Stimulated activated CD4-positive, alpha-beta T cell treated with anti-CD3 and anti-CD28 coated beads, TNF-alpha, amount 100 ng/mL, for 24 hours (primary cell): Measurements from ENCODE around the gene METTL1.

Source experiments
- DNase-seq, 3 experiments: peaks; one replicate each; pipeline ENCODE4 v3.0.0-alpha.2; 2020; ENCODE audit warnings: low read depth in 3 of 3

METTL1 gene

GRCh38 chr12:57754411-57755193, 17.3 kb downstream of the METTL1 start, which contains the start of gene MARCHF9:
TSS of gene MARCHF9 (plus strand) at chr12:57755103. CDS start at chr12:57755529, 426 bp downstream.
- DNase-seq: peak in 2 of 3 experiments; percentile 68 to 90

DNA sequence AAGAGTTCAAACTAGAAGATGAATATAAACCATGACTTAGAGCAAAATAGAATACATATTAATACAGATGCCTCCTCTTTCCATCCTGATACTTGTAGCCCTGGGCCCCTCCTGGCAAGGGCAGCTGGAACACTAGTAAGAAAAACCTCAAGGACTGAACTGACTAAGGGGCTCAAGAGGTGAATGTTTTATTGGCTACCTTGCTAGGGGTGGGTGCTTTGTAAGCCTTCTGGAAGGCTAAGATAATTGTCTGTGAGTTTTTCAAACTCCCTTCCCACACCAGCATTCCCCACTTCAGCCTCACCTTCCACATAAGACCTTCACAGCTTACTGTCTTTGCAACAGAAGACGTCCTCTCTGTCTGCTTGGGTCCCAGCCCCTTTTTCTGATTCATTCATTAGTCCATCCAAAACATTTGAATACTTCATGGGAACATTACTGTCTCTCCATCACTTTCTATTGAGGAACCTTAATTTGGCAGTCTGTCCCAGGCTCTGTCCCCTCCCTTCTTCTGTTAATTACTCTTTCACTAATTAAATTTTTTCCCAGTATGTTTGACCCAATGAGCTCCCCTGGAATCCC, 18.1 kb downstream of the METTL1 start:
- DNase-seq: no peak

GRCh38 chr12:57752668-57753000, 19.3 kb downstream of the METTL1 start:
- no peak for DNase-seq

GRCh38 chr12:57751788-57752667, 19.9 kb downstream of the METTL1 start, which contains the start of gene CDK4:
TSS of gene CDK4 (minus strand) at chr12:57752310. CDS start at chr12:57751717, 593 bp downstream.
- DNase-seq: peak; percentile 94 to 99 (median 97)

GRCh38 chr12:57751432-57751787, 20.5 kb downstream of the METTL1 start:
- no peak for DNase-seq

GRCh38 chr12:57750561-57751431, 21.1 kb downstream of the METTL1 start:
- DNase-seq: no peak

DNA sequence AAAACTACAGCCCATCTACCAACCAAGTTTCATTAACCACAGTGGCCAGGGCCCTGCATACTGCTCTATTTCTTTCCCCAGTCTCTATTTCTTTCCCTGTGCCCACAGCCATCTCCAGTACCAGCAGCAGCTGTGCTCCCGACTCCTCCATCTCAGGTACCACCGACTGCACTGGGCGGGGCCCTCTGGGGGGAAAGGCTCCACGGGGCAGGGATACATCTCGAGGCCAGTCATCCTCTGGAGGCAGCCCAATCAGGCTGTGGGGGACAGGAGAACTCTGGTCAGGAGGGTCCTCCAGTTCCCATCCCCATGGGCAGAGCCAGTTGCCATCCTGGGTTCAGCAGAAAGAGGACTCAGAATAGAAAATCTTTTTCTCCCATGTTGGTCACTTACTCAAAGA, 22.8 kb downstream of the METTL1 start:
- no peak for DNase-seq

- no peak for DNase-seq
Observed at GRCh38 chr12:57746025-57746424, 25.9 kb downstream of the METTL1 start.

- no peak for DNase-seq
Observed at GRCh38 chr12:57745485-57745881, 26.4 kb downstream of the METTL1 start.

GRCh38 chr12:57744777-57745484, 27.0 kb downstream of the METTL1 start, which contains the start of gene TSPAN31:
TSS of gene TSPAN31 (plus strand) at chr12:57745039. CDS start at chr12:57745155, 116 bp downstream.
- DNase-seq: peak; percentile 90 to 95 (median 92)

GRCh38 chr12:57744194-57744776, 27.6 kb downstream of the METTL1 start:
- DNase-seq: peak in 2 of 3 experiments; percentile 58 to 73

GRCh38 chr12:57743769-57744168, 28.1 kb downstream of the METTL1 start:
- no peak for DNase-seq

- peak; percentile 59 to 82 (median 62) for DNase-seq
Observed at GRCh38 chr12:57741844-57742738, 29.8 kb downstream of the METTL1 start.

- no peak for DNase-seq
Observed at GRCh38 chr12:57741413-57741789, 30.5 kb downstream of the METTL1 start.

GRCh38 chr12:57740656-57741412, 31.1 kb downstream of the METTL1 start:
- peak in 1 of 3 experiments; percentile 75 for DNase-seq

DNA sequence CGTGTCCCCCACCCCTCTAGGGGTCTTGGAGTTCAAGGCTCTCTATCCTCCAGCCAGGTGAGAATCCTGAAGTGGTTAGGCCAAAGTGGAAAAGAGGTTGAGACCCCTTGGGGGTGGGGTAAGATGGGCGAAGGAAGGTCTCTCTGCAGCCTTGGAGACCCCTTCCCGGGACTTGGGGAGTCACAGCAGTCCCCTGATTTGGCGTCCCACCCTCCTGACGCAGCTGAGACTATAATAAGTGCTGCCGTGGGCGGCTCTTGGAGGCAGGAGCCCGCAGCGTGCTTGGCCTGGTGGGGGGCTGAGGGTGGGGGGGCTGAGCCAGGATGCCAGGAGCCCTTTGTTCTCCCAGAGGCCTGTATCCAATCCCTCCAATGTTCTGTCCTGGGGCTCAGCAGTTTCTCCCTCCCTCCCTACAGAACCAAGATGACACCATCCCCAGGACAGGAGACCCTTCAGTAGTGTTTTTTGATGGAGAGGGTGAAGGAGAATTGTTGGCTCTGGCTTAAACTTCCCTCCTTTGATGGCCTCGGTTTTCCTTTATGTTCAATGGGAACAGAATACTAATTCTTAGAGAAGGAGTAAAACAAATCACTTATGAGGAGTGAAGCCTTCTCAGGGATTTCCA, 31.9 kb downstream of the METTL1 start:
- no peak for DNase-seq

- DNase-seq: no peak
Observed at GRCh38 chr12:57739387-57739786, 32.5 kb downstream of the METTL1 start.

- no peak for DNase-seq
Observed at GRCh38 chr12:57738661-57739237, 33.2 kb downstream of the METTL1 start, which contains the start of gene AGAP2. TSS of gene AGAP2 (minus strand) at chr12:57738742. CDS start at chr12:57738246, 496 bp downstream.
